IPS-18a (cell line): ENCODE results near the gene PRSS22.
A peak's percentile ranks its signal among the peaks of the same experiment; 100 is the strongest.

Source experiments
- H3K27ac ChIP-seq: one replicate; pipeline ENCODE4 v1.5.1; 2013; ENCODE audit warnings: low read length
- H3K27me3 ChIP-seq: one replicate; pipeline ENCODE4 v1.6.1; 2013; ENCODE audit warnings: mild to moderate bottlenecking, low read length; ENCODE audit not compliant: control insufficient read depth, insufficient read depth
- H3K36me3 ChIP-seq: one replicate; pipeline ENCODE4 v1.6.1; 2013; ENCODE audit warnings: low read depth, low read length; ENCODE audit not compliant: control insufficient read depth
- H3K4me1 ChIP-seq: one replicate; pipeline ENCODE4 v1.6.1; 2013; ENCODE audit warnings: low read depth, low read length; ENCODE audit not compliant: control insufficient read depth
- H3K4me3 ChIP-seq: one replicate; pipeline ENCODE4 v1.5.1; 2013; ENCODE audit warnings: low read length
- H3K9ac ChIP-seq: one replicate; pipeline ENCODE4 v1.6.1; 2013; ENCODE audit warnings: mild to moderate bottlenecking, low read length, moderate library complexity
- H3K9me3 ChIP-seq: one replicate; pipeline ENCODE4 v1.6.1; 2013; ENCODE audit warnings: low read depth, low read length; ENCODE audit not compliant: control insufficient read depth

Gene PRSS22

DNA sequence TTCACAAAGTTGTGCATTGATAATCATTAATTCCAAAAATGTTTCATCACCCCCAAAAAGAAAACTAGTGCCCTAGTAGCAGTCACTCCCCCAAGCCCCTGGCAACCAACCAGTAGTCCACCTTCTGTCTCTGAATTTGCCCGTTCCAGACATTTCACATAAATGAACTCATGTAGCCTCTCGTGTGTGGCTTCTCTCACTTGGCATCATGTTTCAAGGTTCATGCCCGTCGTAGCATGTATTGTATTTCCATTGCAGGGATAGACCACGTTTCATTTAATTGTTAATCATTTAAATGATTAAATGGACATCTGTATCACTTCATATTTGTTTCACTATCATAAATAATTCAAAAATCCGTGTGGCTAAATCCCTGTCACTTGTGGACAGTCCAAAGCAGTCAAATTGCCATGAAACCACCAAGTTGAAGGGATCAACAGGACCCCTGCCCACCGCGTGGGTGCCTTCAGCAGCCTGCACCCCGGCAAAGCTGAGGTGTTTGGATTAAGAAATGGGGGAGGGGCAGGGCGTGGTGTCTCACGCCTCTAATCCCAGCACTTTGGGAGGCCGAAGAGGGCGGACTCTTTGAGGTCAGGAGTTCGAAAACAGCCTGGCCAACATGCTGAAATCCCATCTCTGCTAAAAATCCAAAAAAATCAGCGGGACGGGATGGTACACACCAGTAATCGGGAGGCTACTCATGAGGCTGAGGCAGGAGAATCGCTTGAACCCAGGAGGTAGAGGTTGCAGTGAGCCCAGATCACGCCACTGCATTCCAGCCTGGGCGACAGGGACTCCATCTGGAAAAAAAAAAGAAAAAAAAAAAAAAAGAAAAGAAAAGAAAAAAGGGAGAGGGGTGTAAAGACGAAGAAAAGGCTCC, 16.3 kb upstream of the PRSS22 start:
- Histone ChIP-seq H3K9ac (no peak overlapping the region), H3K9me3 (no peaks in the 10 kb centered on the region), H3K4me1 (no peaks in the 10 kb centered on the region), H3K36me3 (no peaks in the 10 kb centered on the region), H3K4me3 (no peak overlapping the region), H3K27ac (no peak overlapping the region), H3K27me3 (peaks cover 42% of the 10 kb centered on the region)

DNA sequence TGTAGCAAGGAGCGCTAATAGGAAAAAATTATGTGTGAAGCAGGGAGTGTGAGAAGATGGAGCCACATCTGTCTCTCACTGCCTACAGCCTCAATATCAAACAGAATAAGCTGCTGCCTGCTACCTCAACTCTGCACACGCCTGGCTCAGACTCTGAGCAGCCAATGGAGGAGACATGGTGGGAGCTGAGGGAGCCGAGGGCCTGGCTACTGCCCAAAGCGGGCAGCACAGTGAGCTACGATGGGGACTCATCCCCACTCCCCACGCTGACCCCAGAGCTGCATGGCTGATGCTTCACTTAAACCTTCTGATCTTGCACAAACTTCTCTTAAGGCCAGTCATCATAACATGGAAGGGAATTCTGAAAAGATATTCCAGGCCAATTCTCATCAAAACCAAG, 14.0 kb upstream of the PRSS22 start:
- no peak overlapping the region for H3K9ac ChIP-seq
- H3K27me3 ChIP-seq = peaks cover 46% of the 10 kb centered on the region
- H3K27ac ChIP-seq = no peak overlapping the region
- H3K9me3 ChIP-seq = no peaks in the 10 kb centered on the region
- H3K4me1 ChIP-seq = peaks cover 3% of the 10 kb centered on the region
- H3K36me3 ChIP-seq = no peaks in the 10 kb centered on the region
- H3K4me3 ChIP-seq = no peak overlapping the region

DNA sequence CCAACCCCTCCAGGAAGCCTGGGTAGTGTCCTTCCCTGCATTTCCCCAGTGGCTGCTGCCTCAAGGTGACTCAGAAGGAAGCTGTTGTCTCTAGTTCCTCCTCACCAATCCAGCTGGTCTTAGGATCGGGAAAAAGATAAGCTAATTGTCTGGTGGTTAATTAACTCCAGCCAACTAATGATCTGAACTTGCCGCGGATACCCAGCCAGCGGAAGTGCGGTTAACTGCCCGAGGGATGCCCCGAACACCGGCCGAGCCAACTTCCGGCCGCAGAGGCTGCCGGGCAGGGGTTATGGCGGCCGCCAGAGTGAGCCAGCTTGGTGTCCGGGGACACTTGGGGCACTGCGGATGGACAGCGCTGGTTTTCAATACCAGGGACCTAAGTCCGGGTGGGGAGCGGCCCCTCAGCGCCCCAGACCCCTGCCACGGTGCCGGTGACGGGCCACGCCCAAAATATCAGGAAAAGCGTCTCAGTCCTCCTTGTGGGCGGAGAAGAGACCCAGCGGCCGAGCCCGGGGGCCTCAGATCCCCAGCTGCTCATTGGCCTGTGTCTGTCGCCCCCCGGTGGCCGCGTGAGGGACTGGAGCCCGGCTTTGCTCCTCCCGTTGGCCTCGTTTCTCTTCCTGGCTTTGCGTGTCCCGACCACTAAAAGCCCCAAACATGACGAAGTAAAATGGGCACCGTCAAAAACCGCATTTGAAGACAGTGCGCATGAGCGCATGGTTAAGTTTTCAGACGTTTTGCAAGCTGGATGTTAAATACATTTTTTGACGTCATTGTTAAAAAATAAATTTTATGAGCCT, 10.2 kb upstream of the PRSS22 start:
- peaks cover 69% of the 10 kb centered on the region for H3K27me3 ChIP-seq
- H3K36me3 ChIP-seq = no peaks in the 10 kb centered on the region
- peak overlapping the region; percentile 52 for H3K9ac ChIP-seq
- H3K9me3 ChIP-seq = no peaks in the 10 kb centered on the region
- H3K4me1 ChIP-seq = peaks cover 3% of the 10 kb centered on the region
- no peak overlapping the region for H3K27ac ChIP-seq
- peak overlapping the region; percentile 77 for H3K4me3 ChIP-seq

DNA sequence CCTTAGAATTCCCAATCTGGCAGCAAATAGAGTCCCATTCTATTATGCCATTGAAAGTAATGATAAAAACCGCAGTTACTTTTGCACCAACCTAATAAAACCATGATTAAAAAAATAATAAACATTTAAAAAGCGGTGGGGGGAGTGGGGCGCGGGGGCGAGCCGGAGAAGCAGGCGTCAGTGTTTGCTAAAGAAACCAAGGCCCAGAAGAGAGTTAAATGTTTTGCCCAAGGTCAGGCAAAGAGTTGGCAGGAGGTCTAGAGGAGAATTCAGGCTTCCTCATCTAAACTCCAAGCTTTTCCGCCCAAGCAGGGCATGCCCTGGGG, 9.7 kb upstream of the PRSS22 start:
- no peaks in the 10 kb centered on the region for H3K9me3 ChIP-seq
- H3K9ac ChIP-seq = peak overlapping the region; percentile 52
- H3K36me3 ChIP-seq = no peaks in the 10 kb centered on the region
- no peak overlapping the region for H3K27ac ChIP-seq
- peaks cover 63% of the 10 kb centered on the region for H3K27me3 ChIP-seq
- H3K4me1 ChIP-seq = peaks cover 3% of the 10 kb centered on the region
- H3K4me3 ChIP-seq = peak overlapping the region; percentile 77

DNA sequence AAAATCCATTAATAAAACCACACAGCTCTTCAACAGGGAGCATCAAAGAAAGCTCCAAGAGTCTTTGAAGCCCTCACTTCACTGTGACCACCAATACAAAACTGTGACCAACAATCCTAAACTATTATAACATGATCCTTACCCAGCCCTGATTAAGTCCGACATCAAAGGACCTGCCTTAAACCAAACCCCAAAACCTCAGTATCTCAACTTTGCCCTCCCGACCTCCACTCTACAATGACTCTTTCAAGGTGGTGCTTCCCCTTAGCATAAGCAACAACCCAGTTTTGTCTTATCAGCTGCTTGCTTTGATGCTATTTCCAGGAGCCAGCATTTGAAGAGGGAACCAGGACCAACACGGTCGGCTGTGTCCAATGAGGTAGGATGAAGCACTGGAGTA, 8.5 kb upstream of the PRSS22 start:
- Histone ChIP-seq H3K27me3 (peaks cover 61% of the 10 kb centered on the region), H3K9ac (no peak overlapping the region), H3K36me3 (no peaks in the 10 kb centered on the region), H3K9me3 (no peaks in the 10 kb centered on the region), H3K4me3 (no peak overlapping the region), H3K4me1 (peaks cover 3% of the 10 kb centered on the region), H3K27ac (no peak overlapping the region)

DNA sequence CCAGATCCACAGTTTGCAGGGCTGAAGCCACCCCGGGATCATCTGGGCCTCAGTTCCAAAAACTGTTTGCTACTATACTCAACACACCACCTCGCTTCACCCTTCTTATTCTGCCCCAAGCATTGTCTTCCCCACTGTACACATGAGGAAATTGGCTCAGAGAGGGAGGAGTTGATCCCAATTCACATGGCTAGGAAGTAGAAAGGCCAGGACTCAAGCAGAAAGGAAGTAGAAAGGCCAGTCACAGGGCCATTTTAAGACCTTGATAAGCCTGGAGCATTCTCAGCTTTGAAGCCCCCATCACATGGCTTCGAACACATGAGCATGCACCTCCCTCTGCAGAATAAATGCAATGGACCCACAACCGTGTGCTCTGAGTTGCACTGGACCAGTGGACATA, 7.7 kb upstream of the PRSS22 start:
- Histone ChIP-seq H3K27ac (no peak overlapping the region), H3K27me3 (peaks cover 54% of the 10 kb centered on the region)

DNA sequence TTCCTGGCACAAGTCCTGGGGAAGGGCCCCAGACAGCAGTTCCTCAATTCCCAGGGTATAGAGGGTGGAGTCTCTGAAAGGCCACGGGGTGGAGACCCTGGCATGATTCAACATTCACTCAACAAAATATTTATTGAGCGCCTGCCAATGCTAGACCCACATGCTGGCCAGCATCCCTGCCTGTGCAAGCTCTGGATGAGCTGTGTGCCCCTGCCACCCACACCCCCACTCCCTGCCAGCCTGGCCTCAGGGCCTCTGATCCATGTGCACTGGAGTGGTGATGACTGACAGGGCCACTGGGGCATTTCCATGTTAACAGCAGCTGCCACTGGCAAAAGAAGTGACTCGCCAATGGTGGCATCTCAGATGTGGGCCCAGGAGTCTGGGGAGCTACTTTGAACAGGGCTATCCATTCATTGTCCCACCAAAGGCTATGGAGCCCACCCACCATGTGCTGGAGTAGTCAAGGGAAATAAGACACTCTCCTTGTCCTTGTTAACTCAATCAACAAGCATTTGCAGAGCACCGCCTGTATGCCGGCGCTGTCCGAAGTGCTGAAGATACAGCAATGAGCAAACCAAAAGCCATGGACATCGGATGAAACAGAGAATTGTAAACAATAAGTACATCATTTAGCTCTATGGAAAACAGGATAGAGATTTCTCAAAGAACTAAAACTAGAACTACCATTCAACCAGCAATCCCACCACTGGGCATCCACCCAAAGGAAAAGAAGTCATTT, 3.0 kb upstream of the PRSS22 start:
- H3K36me3 ChIP-seq = no peaks in the 10 kb centered on the region
- no peak overlapping the region for H3K27ac ChIP-seq
- H3K27me3 ChIP-seq = peaks cover 63% of the 10 kb centered on the region
- no peak overlapping the region for H3K9ac ChIP-seq
- H3K9me3 ChIP-seq = no peaks in the 10 kb centered on the region
- H3K4me1 ChIP-seq = no peaks in the 10 kb centered on the region
- no peak overlapping the region for H3K4me3 ChIP-seq

More for the DNA sequence above, 7.7 kb upstream of the PRSS22 start:
- H3K4me3 ChIP-seq = no peak overlapping the region
- no peaks in the 10 kb centered on the region for H3K36me3 ChIP-seq
- H3K4me1 ChIP-seq = peaks cover 3% of the 10 kb centered on the region
- H3K9ac ChIP-seq = no peak overlapping the region
- H3K9me3 ChIP-seq = no peaks in the 10 kb centered on the region

DNA sequence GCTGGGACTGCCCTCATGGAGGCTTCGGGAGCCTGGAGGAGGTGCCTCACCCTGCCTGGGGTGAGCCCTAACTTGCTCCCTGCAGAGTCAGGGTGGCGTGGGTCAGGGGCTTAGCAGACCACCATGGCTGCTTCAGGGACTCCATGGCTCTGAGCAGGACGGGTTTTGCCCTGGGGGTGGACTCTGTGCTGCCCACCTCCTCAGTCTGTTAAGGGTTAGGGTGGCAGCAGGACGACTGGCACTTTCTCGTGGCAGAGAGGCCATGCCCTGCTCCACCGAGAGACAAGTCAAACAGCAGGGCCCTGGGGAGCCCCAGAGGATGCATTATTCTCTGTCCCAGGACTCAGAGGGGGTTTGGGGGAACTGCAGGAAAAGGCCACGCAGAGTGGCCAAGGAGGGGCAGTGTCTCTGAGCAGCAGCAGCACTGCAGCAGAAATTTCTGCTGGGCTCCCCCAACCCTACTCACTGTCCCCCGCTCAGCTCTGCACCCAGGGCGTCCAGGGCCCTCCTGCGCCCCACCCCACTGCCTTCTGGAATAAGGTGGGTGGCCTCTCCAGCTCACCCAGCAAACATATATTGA, 1.8 kb upstream of the PRSS22 start:
- peaks cover 50% of the 10 kb centered on the region for H3K27me3 ChIP-seq
- no peak overlapping the region for H3K27ac ChIP-seq
- H3K9me3 ChIP-seq = no peaks in the 10 kb centered on the region
- no peak overlapping the region for H3K9ac ChIP-seq
- no peaks in the 10 kb centered on the region for H3K36me3 ChIP-seq
- H3K4me1 ChIP-seq = no peaks in the 10 kb centered on the region
- H3K4me3 ChIP-seq = no peak overlapping the region

DNA sequence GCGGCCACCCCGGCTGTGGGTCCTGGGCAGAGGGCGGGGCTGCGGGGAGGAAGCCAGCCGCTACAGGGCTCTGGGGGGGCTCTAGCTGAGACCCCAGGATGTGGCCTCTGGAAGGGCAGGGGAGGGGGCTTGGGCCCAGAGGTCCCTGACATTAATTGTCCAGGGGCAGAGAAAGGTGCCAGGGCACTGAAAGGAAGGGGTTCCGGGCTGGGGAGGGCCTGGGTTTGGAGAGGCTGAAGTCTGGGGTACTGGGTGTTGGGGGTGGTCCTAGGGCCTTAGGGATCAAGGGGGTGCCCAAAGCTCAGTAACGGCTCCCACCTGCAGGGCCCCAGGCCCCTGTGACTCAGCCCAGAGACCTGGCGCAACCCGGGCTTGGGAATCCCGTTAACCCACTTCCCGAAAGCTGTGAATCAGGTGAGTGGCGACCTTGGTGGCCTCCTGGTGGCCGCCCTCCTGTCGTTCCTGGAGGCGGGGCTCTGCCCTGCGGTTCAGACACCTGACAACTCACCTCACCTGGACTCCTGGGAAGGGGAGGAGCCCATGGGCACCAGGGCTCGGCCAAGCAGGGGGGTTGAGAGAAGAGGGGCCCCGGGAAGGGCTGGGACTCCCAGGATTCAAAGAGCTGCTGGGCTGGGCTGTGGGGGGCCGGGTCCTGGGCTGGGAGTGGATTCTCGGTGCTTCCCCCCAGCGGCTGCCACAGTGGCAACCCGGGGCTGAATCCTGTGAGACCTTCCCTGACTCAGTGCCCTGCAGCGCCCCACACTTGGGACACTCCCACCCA, 465 bp upstream of the PRSS22 start:
- Histone ChIP-seq H3K9me3 (no peaks in the 10 kb centered on the region), H3K4me3 (peak overlapping the region; percentile 23), H3K4me1 (no peaks in the 10 kb centered on the region), H3K9ac (no peak overlapping the region), H3K27me3 (peaks cover 37% of the 10 kb centered on the region), H3K27ac (no peak overlapping the region), H3K36me3 (no peaks in the 10 kb centered on the region)

DNA sequence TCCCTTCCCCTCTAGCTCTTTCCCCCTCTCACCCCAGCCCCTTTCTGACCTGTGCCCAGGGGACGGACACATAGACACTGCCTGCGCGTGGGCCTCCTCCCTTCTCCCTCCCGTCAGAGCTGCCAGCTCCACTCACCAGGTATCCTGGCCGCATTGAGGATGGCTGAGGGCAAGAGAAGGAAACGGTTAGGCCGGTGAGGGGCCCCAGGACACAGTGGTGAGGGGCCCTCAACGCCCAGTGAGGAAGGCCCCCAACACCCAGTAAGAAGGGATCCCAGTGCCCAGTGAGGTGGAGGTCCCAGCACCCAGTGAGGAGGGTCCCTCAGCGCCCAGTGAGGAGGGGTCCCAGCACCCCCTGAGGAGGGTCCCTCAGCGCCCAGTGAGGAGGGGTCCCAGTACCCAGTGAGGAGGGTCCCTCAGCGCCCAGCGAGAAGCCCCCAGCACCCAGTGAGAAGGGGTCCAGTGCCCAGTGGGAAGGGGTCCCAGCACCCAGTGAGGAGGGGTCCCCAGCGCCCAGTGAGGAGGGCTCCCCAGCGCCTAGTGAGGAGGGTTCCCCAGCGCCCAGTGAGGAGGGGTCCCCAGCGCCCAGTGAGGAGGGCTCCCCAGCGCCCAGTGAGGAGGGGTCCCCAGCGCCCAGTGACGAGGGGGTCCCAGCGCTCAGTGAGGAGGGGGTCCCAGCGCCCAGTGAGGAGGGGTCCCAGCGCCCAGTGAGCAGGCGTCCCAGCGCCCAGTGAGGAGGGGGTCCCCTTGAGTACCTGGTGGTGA, 1.1 kb downstream of the PRSS22 start:
- Histone ChIP-seq H3K4me1 (no peaks in the 10 kb centered on the region), H3K4me3 (no peak overlapping the region), H3K27ac (no peak overlapping the region), H3K9ac (no peak overlapping the region), H3K9me3 (no peaks in the 10 kb centered on the region), H3K36me3 (no peaks in the 10 kb centered on the region), H3K27me3 (peaks cover 34% of the 10 kb centered on the region)
